ENCODE data around the gene RPH3AL.

- TF ChIP-seq CTCF (IDR thresholded peaks at IDR 0.05 in 4 of 5, conservative IDR thresholded peaks at IDR 0.05 in 1 of 5) (no peak), POLR2A (IDR thresholded peaks at IDR 0.05) (no peak)
Observed at GRCh38 chr17:395974-396373, 43.4 kb upstream of the RPH3AL start.

Data from gastrocnemius medialis (tissue), 4 donors.